NCI-H1930 (cell line): ENCODE data around the gene ADCY5.

ENCODE experiments used
- DNase-seq, 2 experiments: peaks; one replicate each; lab custom pipeline; 2025; lab: John Stamatoyannopoulos, UW

The ADCY5 gene

GRCh38 chr3:123405936-123406510 is 42.9 kb downstream of the ADCY5 start:
- DNase-seq, result no peak

GRCh38 chr3:123405021-123405420 is 43.9 kb downstream of the ADCY5 start:
- DNase-seq, result no peak

- no peak for DNase-seq
Observed at GRCh38 chr3:123404391-123404790, 44.5 kb downstream of the ADCY5 start.

GRCh38 chr3:123401836-123402530 is 46.9 kb downstream of the ADCY5 start:
- no peak for DNase-seq

GRCh38 chr3:123400169-123400568 is 48.7 kb downstream of the ADCY5 start:
- no peak for DNase-seq

GRCh38 chr3:123399653-123400052 is 49.2 kb downstream of the ADCY5 start:
- DNase-seq, result no peak

GRCh38 chr3:123397921-123398785 is 50.7 kb downstream of the ADCY5 start:
- DNase-seq, result no peak

- DNase-seq, result no peak
Observed at GRCh38 chr3:123397050-123397590, 51.8 kb downstream of the ADCY5 start.

GRCh38 chr3:123396171-123397049 is 52.5 kb downstream of the ADCY5 start:
- no peak for DNase-seq

GRCh38 chr3:123395235-123395634 is 53.7 kb downstream of the ADCY5 start:
- DNase-seq, result no peak

GRCh38 chr3:123394391-123395020 is 54.4 kb downstream of the ADCY5 start:
- no peak for DNase-seq

GRCh38 chr3:123392871-123393620 is 55.8 kb downstream of the ADCY5 start:
- no peak for DNase-seq

GRCh38 chr3:123392368-123392767 is 56.5 kb downstream of the ADCY5 start:
- no peak for DNase-seq

GRCh38 chr3:123390865-123391600 is 57.9 kb downstream of the ADCY5 start:
- DNase-seq, result no peak

GRCh38 chr3:123389628-123389918 is 59.3 kb downstream of the ADCY5 start:
- no peak for DNase-seq

- DNase-seq, result no peak
Observed at GRCh38 chr3:123388811-123389627, 59.9 kb downstream of the ADCY5 start.

- DNase-seq, result no peak
Observed at GRCh38 chr3:123388042-123388441, 60.8 kb downstream of the ADCY5 start.

- no peak for DNase-seq
Observed at GRCh38 chr3:123387532-123387931, 61.4 kb downstream of the ADCY5 start.

- no peak for DNase-seq
Observed at GRCh38 chr3:123386477-123387040, 62.3 kb downstream of the ADCY5 start.
